ENCODE data around the gene ERH.

Gene ERH

DNA sequence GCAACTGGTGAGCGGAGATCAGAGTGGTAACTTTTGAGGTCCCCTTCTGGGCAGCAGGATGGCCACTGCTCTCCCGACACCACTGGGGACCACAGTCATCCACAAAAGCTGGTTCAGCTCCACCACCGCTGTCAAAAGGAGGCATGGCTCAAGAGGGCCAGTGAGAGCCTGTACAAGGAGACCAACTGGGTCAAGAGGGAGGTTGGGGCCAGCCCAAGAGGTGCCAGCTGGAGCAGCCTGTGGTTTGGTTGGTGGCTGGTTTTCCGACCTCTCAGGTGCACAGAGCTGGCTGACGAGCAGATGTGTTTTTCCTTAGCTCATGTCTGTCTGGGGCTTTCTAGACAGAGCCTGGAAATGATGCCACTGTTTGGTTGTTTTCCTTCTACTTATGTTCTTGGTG, 60.1 kb downstream of the ERH start:
- Mint-ChIP-seq H3K27me3 (ENCODE audit: low read depth) (peaks cover 4% of the 10 kb centered on the region), H3K27ac (no peak overlapping the region), H3K9me3 (no peaks in the 10 kb centered on the region), H3K36me3 (ENCODE audit: low read depth) (no peaks in the 10 kb centered on the region), H3K4me3 (no peak overlapping the region), H3K4me1 (ENCODE audit: low read depth) (peaks cover 5% of the 10 kb centered on the region)

DNA sequence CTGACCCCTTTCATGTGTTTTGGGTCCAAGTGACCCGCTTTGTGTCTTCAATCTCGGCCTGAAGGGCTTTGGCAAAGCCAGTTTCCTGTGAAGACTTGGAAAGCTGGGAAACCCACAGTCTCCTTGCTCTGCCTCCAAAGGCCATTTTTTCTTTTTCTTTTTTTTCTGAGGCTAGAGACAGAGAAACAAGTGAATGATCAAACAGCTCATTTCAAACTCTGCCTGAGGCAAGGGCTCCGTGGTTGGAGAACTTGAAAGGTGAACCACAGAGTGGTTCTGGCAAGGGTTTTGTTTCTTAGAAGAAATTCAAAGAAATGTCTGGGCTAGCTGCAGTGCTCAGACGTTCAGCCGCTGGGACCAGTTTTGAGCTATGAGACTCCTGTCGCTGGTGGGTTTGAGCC, 62.7 kb downstream of the ERH start:
- H3K4me1 Mint-ChIP-seq (ENCODE audit: low read depth), result peaks cover 5% of the 10 kb centered on the region
- no peak overlapping the region for H3K27ac Mint-ChIP-seq
- H3K27me3 Mint-ChIP-seq (ENCODE audit: low read depth), result peaks cover 4% of the 10 kb centered on the region
- H3K36me3 Mint-ChIP-seq (ENCODE audit: low read depth), result no peaks in the 10 kb centered on the region
- no peaks in the 10 kb centered on the region for H3K9me3 Mint-ChIP-seq
- no peak overlapping the region for H3K4me3 Mint-ChIP-seq

DNA sequence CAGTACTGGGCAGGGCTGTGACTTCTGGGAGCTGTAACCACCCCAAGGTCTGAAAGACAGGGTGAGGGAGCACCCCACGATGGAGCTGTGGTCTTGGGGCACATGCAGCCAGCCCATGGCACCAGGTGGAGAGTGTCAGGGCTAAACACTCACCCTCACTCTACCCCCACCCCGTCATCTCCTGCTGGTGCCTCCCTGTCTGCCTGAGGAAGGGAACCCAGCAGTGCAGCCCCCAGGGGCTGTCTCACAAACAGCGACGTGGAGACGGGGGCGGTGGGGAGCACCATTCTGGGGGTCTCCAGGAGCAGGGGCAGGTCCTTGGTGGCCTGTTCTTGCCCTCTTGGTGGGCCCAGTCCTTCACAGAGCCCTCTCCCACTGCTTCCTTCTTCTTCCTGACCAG, 63.5 kb downstream of the ERH start:
- H3K36me3 Mint-ChIP-seq (ENCODE audit: low read depth), result no peaks in the 10 kb centered on the region
- H3K27ac Mint-ChIP-seq, result no peak overlapping the region
- H3K4me3 Mint-ChIP-seq, result no peak overlapping the region
- peaks cover 4% of the 10 kb centered on the region for H3K27me3 Mint-ChIP-seq (ENCODE audit: low read depth)
- H3K4me1 Mint-ChIP-seq (ENCODE audit: low read depth), result peaks cover 5% of the 10 kb centered on the region
- H3K9me3 Mint-ChIP-seq, result no peaks in the 10 kb centered on the region

DNA sequence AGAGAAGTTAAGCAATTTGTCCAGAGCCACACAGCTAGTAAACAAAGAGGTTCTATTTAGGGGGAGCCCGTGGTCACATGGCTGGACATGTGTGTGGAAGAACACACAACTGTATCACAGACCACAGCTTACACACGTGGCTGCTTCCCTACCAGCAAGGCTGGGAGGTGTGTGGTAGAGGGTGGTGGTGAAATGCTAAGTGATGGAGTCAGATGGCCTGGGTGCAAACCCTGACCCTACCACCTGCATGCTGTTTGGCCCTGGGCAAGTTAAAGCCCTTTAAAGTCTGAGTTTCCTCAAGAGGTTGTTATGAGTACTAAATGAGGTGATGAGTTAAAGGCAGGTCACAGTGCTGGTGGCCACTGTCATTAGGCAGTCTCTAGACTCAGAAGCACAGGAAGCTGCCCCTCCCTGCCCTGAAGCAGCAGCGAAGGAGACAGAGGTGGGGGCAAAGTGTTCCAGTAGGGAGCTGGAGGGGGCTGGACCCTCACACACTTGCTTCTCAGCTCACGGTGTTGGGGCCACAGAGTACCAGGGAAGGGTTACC, 64.2 kb downstream of the ERH start:
- Mint-ChIP-seq H3K36me3 (ENCODE audit: low read depth) (no peaks in the 10 kb centered on the region), H3K9me3 (no peaks in the 10 kb centered on the region), H3K4me3 (no peak overlapping the region), H3K4me1 (ENCODE audit: low read depth) (peaks cover 5% of the 10 kb centered on the region), H3K27ac (no peak overlapping the region), H3K27me3 (ENCODE audit: low read depth) (peaks cover 4% of the 10 kb centered on the region)

DNA sequence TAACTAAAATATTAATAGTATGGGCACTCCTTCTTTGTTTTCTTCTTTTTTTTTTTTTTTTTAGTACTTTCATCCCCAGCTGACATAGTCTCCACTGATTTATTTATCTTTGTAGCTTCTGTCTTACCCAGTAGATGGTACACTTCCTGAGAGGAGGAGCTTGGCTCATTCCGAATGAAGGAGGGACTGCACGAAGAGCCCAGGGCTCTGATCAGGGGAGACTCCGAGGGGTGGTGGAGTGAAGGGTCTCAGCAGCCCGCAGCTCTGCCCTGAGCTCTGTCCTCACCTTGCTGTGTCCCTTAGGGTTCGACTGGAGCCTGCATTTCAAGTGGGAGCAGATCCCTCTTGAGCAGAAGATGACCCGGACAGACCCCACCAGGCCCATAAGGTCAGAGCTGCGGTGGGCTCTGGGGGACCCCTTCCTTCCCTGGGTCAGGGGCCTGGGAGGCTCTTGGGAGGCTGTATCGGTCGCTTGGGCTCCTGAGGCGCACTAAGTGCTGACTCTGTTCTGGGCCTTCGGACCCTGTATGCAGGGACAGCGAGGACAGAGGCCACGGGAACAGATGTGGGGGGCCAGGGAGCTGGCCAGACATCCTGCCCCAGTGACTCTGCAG, 65.2 kb downstream of the ERH start:
- Mint-ChIP-seq H3K27me3 (ENCODE audit: low read depth) (peaks cover 4% of the 10 kb centered on the region), H3K9me3 (no peaks in the 10 kb centered on the region), H3K27ac (no peak overlapping the region), H3K4me1 (ENCODE audit: low read depth) (peaks cover 5% of the 10 kb centered on the region), H3K4me3 (no peak overlapping the region), H3K36me3 (ENCODE audit: low read depth) (no peaks in the 10 kb centered on the region)

DNA sequence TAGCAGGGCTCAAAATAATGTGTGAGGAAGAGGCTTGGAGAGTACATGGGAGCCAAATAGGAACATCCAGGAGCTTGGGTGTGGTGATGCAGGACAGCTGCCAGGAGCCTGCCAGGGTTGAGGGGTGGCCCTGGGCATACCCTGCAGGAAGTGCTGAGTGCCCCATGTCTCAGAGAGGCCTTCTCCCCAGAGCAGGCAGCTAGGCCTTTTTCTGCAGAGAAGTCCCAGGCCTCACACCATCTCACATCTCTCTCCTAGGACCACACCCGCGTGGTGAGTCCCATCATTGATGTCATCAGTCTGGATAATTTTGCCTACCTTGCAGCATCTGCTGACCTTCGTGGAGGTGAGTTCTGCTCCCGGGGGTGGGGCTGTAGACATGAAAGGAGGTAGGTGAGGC, 66.9 kb downstream of the ERH start:
- H3K4me1 Mint-ChIP-seq (ENCODE audit: low read depth), result peaks cover 5% of the 10 kb centered on the region
- no peaks in the 10 kb centered on the region for H3K9me3 Mint-ChIP-seq
- H3K27ac Mint-ChIP-seq, result no peak overlapping the region
- no peak overlapping the region for H3K4me3 Mint-ChIP-seq
- H3K27me3 Mint-ChIP-seq (ENCODE audit: low read depth), result peaks cover 4% of the 10 kb centered on the region
- H3K36me3 Mint-ChIP-seq (ENCODE audit: low read depth), result no peaks in the 10 kb centered on the region

All from T-helper 1 cell treated with Interleukin-12 subunit alpha and Interleukin-12 subunit beta and Interleukin-4 antibody, amounts not matched to agents 30 μg/mL and 1 μg/mL, for 36 hours (primary cell).